Measurements from ENCODE around the gene TMEM14C.

Gene TMEM14C

GRCh38 chr6:10722820-10723566, at the start of gene TMEM14C:
TMEM14C (plus strand) TSS chr6:10723070; CDS start chr6:10724614, 1,544 bp downstream.
- ChIA-PET POLR2A (interaction anchor here (0.6 to 1.7 kb wide), 7 partner anchors 10 to 28 kb away, joined by 3 to 20 read pairs (median 3); partner anchors contain the start of genes C6orf52, PAK1IP1 and TMEM14B), CTCF (interaction anchor here (0.7 to 2.3 kb wide), 4 partner anchors 12 to 244 kb away, joined by 3 to 6 read pairs (median 4); no protein-coding TSS in a partner anchor)
- no peak for TF ChIP-seq CTCF (IDR thresholded peaks at IDR 0.05; ENCODE audit: insufficient read depth, low read length, missing control alignments)
- H3K4me3 ChIP-seq (ENCODE audit: low read depth, low read length), result peak within 1 kb of the TSS; percentile 65
- peak; percentile 95 for DNase-seq (ENCODE audit: low read depth, low spot score)

- ChIA-PET CTCF (no interaction called here), POLR2A (no interaction called here)
- no peak for DNase-seq (ENCODE audit: low read depth, low spot score)
- no peak for TF ChIP-seq CTCF (IDR thresholded peaks at IDR 0.05; ENCODE audit: insufficient read depth, low read length, missing control alignments)
- H3K4me3 ChIP-seq (ENCODE audit: low read depth, low read length), result no peak overlapping the region
Observed at GRCh38 chr6:10676403-10676802, 46.5 kb upstream of the TMEM14C start.

GRCh38 chr6:10678456-10678855, 44.4 kb upstream of the TMEM14C start:
- POLR2A ChIA-PET, result no interaction called here
- CTCF ChIA-PET, result no interaction called here
- no peak for DNase-seq (ENCODE audit: low read depth, low spot score)
- H3K4me3 ChIP-seq (ENCODE audit: low read depth, low read length), result no peak overlapping the region
- no peak for TF ChIP-seq CTCF (IDR thresholded peaks at IDR 0.05; ENCODE audit: insufficient read depth, low read length, missing control alignments)

GRCh38 chr6:10681795-10682194, 41.1 kb upstream of the TMEM14C start:
- no peak overlapping the region for H3K4me3 ChIP-seq (ENCODE audit: low read depth, low read length)
- TF ChIP-seq CTCF (IDR thresholded peaks at IDR 0.05; ENCODE audit: insufficient read depth, low read length, missing control alignments), result no peak
- DNase-seq (ENCODE audit: low read depth, low spot score), result no peak
- POLR2A ChIA-PET, result no interaction called here
- CTCF ChIA-PET, result no interaction called here

- no peak for TF ChIP-seq CTCF (IDR thresholded peaks at IDR 0.05; ENCODE audit: insufficient read depth, low read length, missing control alignments)
- ChIA-PET CTCF (no interaction called here), POLR2A (no interaction called here)
- no peak for DNase-seq (ENCODE audit: low read depth, low spot score)
- no peak overlapping the region for H3K4me3 ChIP-seq (ENCODE audit: low read depth, low read length)
Observed at GRCh38 chr6:10682355-10682988, 40.4 kb upstream of the TMEM14C start.

GRCh38 chr6:10684618-10685017, 38.3 kb upstream of the TMEM14C start:
- ChIA-PET POLR2A (no interaction called here), CTCF (no interaction called here)
- no peak for DNase-seq (ENCODE audit: low read depth, low spot score)
- no peak for TF ChIP-seq CTCF (IDR thresholded peaks at IDR 0.05; ENCODE audit: insufficient read depth, low read length, missing control alignments)
- H3K4me3 ChIP-seq (ENCODE audit: low read depth, low read length), result no peak overlapping the region
